HepG2 (cell line): ENCODE results near the gene OR2M7. TPM values are rescaled to one million over a fixed set of nuclear protein-coding genes. Genes with fewer than 3 reads are reported as not detected.
"Not testable (repeated sequence)": the region's sequence is repeated elsewhere in the genome, so short reads cannot be mapped to it uniquely, and the experiment has no call there.

Experiments used
- ATAC-seq: fragments of 200-7000 bp; cut with Tn5 transposase; 3 replicates; pipeline ENCODE4 v1.9.1; 2020; ENCODE audit warnings: mild to moderate bottlenecking, moderate library complexity
- BruUV-seq: library from RNA; stranded (reverse); fragments of 400-500 nt; replicated peaks from 2 replicates; lab custom pipeline; 2021; lab: Mats Ljungman, UMichigan
- CTCF ChIA-PET: fragments of 300-600 bp; formaldehyde crosslinking; extraction: SDS; loops from one replicate; lab custom pipeline; 2021; ENCODE audit warnings: low total read pairs, inconsistent platforms, low intra/inter-chr PET ratio; lab: Yijun Ruan, JAX
- POLR2A ChIA-PET: fragments of 350-600 bp; sonication (Branson Sonifier 250); formaldehyde crosslinking; loops from one replicate; lab custom pipeline; 2020; ENCODE audit warnings: antibody characterized with exemption, inconsistent platforms; lab: Yijun Ruan, JAX
- DNase-seq: peaks from one replicate; pipeline ENCODE4 v3.0.0-alpha.2; 2015; ENCODE audit warnings: low spot score
- FAIRE-seq: peaks from 3 replicates; lab custom pipeline; 2011; peaks lifted over from hg19 to GRCh38; lab: Jason Lieb, UNC
- H2AFZ ChIP-seq: one replicate; pipeline ENCODE4 v1.6.1; 2011; ENCODE audit warnings: low read length, inconsistent platforms
- H3K27ac ChIP-seq: fragments of 300-600 bp; 3 replicates; pipeline ENCODE4 v1.8.0; 2011; ENCODE audit warnings: mixed run types, mild to moderate bottlenecking, mixed read lengths, low read length, inconsistent platforms; ENCODE audit not compliant: insufficient read depth; ENCODE audit errors: extremely low read length
- H3K27me3 ChIP-seq, 2 experiments: fragments of 200-600 bp in 1 of 2; 2 replicates in 1 of 2; 3 replicates in 1 of 2; pipeline versions ENCODE4 v1.6.0 to v1.8.0; 2011; ENCODE audit warnings: low read length in 2 of 2, mild to moderate bottlenecking in 2 of 2, moderate library complexity in 2 of 2, inconsistent platforms in 1 of 2; ENCODE audit not compliant: insufficient read depth in 2 of 2, control insufficient read depth in 1 of 2
- H3K36me3 ChIP-seq, 2 experiments: fragments of 200-600 bp in 1 of 2; replicated peaks in 1 of 2; 2 replicates in 1 of 2; 3 replicates in 1 of 2; pipeline versions ENCODE4 v1.5.1 to v1.8.0; 2011; ENCODE audit warnings: low read length in 2 of 2, inconsistent platforms in 1 of 2; ENCODE audit not compliant: insufficient read depth in 2 of 2, control insufficient read depth in 1 of 2
- H3K4me1 ChIP-seq: 2 replicates; pipeline ENCODE4 v1.5.1; 2012; ENCODE audit warnings: low read length, inconsistent platforms; ENCODE audit not compliant: insufficient read depth
- H3K4me2 ChIP-seq: 2 replicates; pipeline ENCODE4 v1.6.0; 2011; ENCODE audit warnings: low read depth, low read length, inconsistent platforms
- H3K4me3 ChIP-seq, 3 experiments: fragments of 200-600 bp in 1 of 3; sonication (generic), shearing (Covaris generic) in 1 of 3; replicated peaks in 1 of 3; 2 replicates each; pipeline ENCODE4 v1.5.1; 2011 to 2016; ENCODE audit warnings: low read length in 3 of 3, inconsistent platforms in 2 of 3, low read depth in 2 of 3, mild to moderate bottlenecking in 2 of 3, control low read depth in 1 of 3, mixed read lengths in 1 of 3; ENCODE audit not compliant: insufficient read depth in 1 of 3
- H3K79me2 ChIP-seq: one replicate; pipeline ENCODE4 v1.6.1; 2011; ENCODE audit warnings: low read length, inconsistent platforms; ENCODE audit not compliant: insufficient read depth
- H3K9ac ChIP-seq: 2 replicates; pipeline ENCODE4 v1.6.0; 2011; ENCODE audit warnings: mild to moderate bottlenecking, low read depth, low read length, inconsistent platforms; ENCODE audit not compliant: insufficient read depth
- H3K9me3 ChIP-seq: 2 replicates; pipeline ENCODE4 v1.5.1; 2012; ENCODE audit warnings: mild to moderate bottlenecking, low read length
- H4K20me1 ChIP-seq: 2 replicates; pipeline ENCODE4 v1.6.0; 2011; ENCODE audit warnings: inconsistent platforms, mild to moderate bottlenecking, low read length, moderate library complexity; ENCODE audit not compliant: insufficient read depth
- HNRNPH1 ChIP-seq: fragments of 200-400 bp; formaldehyde crosslinking; optimal IDR thresholded peaks from 2 replicates; pipeline ENCODE3; 2017; ENCODE audit warnings: mild to moderate bottlenecking, low read depth, low read length
- MTF2 ChIP-seq: sonication (generic); formaldehyde crosslinking; IDR thresholded peaks from 2 replicates; pipeline ENCODE4 v1.5.0; 2020; ENCODE audit warnings: missing genetic modification reagents, borderline replicate concordance
- NFE2L1 ChIP-seq: sonication (generic); formaldehyde crosslinking; IDR thresholded peaks from 2 replicates; pipeline ENCODE4 v1.4.0; 2020; ENCODE audit warnings: missing genetic modification reagents, mild to moderate bottlenecking, borderline replicate concordance
- RBM22 ChIP-seq: fragments of 200-400 bp; formaldehyde crosslinking; optimal IDR thresholded peaks from 2 replicates; pipeline ENCODE3; 2017; ENCODE audit warnings: mild to moderate bottlenecking, low read length, moderate library complexity
- RFX3 ChIP-seq: IDR thresholded peaks from 2 replicates; pipeline ENCODE4 v1.6.1; 2016; ENCODE audit warnings: missing biosample characterization, missing genetic modification reagents
- SOX6 ChIP-seq, 2 experiments: fragments of 450-650 bp in 1 of 2; sonication (generic) in 1 of 2; formaldehyde crosslinking in 1 of 2; IDR thresholded peaks; 2 replicates each; pipeline versions ENCODE4 v1.4.0 to v1.6.1; 2017 to 2020; ENCODE audit warnings: antibody characterized with exemption in 1 of 2, mild to moderate bottlenecking in 1 of 2, missing genetic modification reagents in 1 of 2
- TAF1 ChIP-seq: sonication (generic); formaldehyde crosslinking; IDR thresholded peaks from 2 replicates; pipeline ENCODE4 v1.4.0; 2020; ENCODE audit warnings: missing genetic modification reagents
- THYN1 ChIP-seq: sonication (generic); formaldehyde crosslinking; IDR thresholded peaks from 2 replicates; pipeline ENCODE4 v1.8.1; 2023; ENCODE audit warnings: low read depth, mild to moderate bottlenecking, moderate library complexity, missing genetic modification reagents, borderline replicate concordance
- ZBTB7A ChIP-seq: sonication (generic); formaldehyde crosslinking; IDR thresholded peaks from 2 replicates; pipeline ENCODE4 v1.8.0; 2022; ENCODE audit warnings: mild to moderate bottlenecking, missing genetic modification reagents
- ZNF121 ChIP-seq: sonication (generic); formaldehyde crosslinking; IDR thresholded peaks from 2 replicates; pipeline ENCODE4 v1.5.0; 2020; ENCODE audit warnings: mild to moderate bottlenecking, missing genetic modification reagents
- ZNF34 ChIP-seq: sonication (generic); formaldehyde crosslinking; IDR thresholded peaks from 2 replicates; pipeline ENCODE4 v1.4.0; 2020; ENCODE audit warnings: mild to moderate bottlenecking, missing genetic modification reagents, borderline replicate concordance
- ZNF510 ChIP-seq: sonication (generic); formaldehyde crosslinking; IDR thresholded peaks from 2 replicates; pipeline ENCODE4 v1.4.0; 2020; ENCODE audit warnings: low read depth, mild to moderate bottlenecking, missing genetic modification reagents
- ZNF891 ChIP-seq: sonication (generic); formaldehyde crosslinking; IDR thresholded peaks from 2 replicates; pipeline ENCODE4 v1.5.0; 2020; ENCODE audit warnings: mild to moderate bottlenecking, missing genetic modification reagents
- WGBS: methylation state at CpG from one replicate; pipeline ENCODE4 v1.1.6; 2017; ENCODE audit warnings: low lambda C conversion rate; 5-methylcytosine and 5-hydroxymethylcytosine counted together
- in situ Hi-C: cut with HindIII; loops from 2 replicates; pipeline ENCODE4 v1.10.0; 2017; ENCODE audit warnings: low pct_unique_long_range_greater_than_20kb; ENCODE audit not compliant: extremely low pct_ligation_motif_present
- intact Hi-C: fragments of 100-400 bp; cut with micrococcal nuclease; formaldehyde crosslinking; loops from one replicate; pipeline ENCODE4 v1.10.0; 2022; ENCODE audit not compliant: unreplicated experiment
- polyA plus RNA-seq, 8 experiments: library from polyadenylated mRNA; depleted of rRNA in 3 of 8; stranded (reverse) in 7 of 8; unstranded in 1 of 8; fragments of >200 nt; fragmentation: Illumina TruSeq in 4 of 8; extraction: Trizol in 4 of 8; gene quantifications; 2 replicates each; pipeline versions ENCODE4 v1.2.1 to v1.2.3, GENCODE V29; 2011 to 2016; ENCODE audit warnings: low read depth in 4 of 8, missing spikeins in 1 of 8, mixed read lengths in 1 of 8; ENCODE audit not compliant: insufficient read depth in 1 of 8
- total RNA-seq, 5 experiments: library from RNA; depleted of rRNA; stranded (reverse); fragments of >200 nt; fragmentation: Illumina TruSeq; extraction: Trizol; gene quantifications; 2 replicates each; pipeline ENCODE4 v1.2.3, GENCODE V29; 2016; ENCODE audit warnings: low read depth in 1 of 5
- TF ChIP-seq, protein P1 (sequence below), 2 experiments: sonication (generic) in 1 of 2; formaldehyde crosslinking in 1 of 2; IDR thresholded peaks; 2 replicates each; pipeline versions ENCODE4 v1.5.1 to v1.6.1; 2011 to 2020; ENCODE audit warnings: borderline replicate concordance in 1 of 2, low read depth in 1 of 2, low read length in 1 of 2, mild to moderate bottlenecking in 1 of 2, missing genetic modification reagents in 1 of 2, moderate library complexity in 1 of 2
- TF ChIP-seq, protein P2 (sequence below): sonication (generic); formaldehyde crosslinking; IDR thresholded peaks from 2 replicates; pipeline ENCODE4 v1.4.0; 2020; ENCODE audit warnings: mild to moderate bottlenecking, missing genetic modification reagents

Gene OR2M7
- total and polyA plus RNA-seq, 2 of the 13 experiments (the other 11 are each of a cell fraction or from before 2014, with no cell fraction given): not detected

DNA sequence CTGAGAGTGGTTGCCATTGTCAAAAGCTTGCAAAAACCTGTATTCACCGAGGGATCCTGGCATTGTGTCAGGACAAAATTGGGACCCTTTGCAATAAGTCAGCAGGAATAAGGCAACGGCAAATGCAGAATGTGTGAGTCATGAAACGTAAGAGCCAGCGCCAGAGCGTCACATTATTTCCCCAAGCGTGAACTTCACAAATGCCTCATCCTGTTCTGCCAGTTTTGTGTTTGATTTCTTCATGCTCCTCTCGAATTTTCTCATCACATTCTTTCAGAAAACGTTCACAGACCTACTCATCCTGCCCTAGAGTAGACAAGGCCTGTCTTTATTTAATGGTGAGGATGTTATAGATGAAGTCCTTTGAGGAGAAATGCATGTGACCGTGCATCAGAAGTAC is 18.7 kb downstream of the OR2M7 start:
- DNase-seq, H3K4me1 ChIP-seq, H2AFZ ChIP-seq, BruUV-seq, H4K20me1 ChIP-seq, POLR2A ChIA-PET, intact Hi-C loops, FAIRE-seq, H3K27ac ChIP-seq, in situ Hi-C loops, H3K9ac ChIP-seq, ATAC-seq, H3K4me3 ChIP-seq, H3K36me3 ChIP-seq, H3K4me2 ChIP-seq, H3K79me2 ChIP-seq, CTCF ChIA-PET, H3K27me3 ChIP-seq: not testable (repeated sequence)
- H3K9me3 ChIP-seq: peaks cover 42% of the 10 kb centered on the region
- WGBS: 9% methylated on average over 7 of the region's 9 CpGs

DNA sequence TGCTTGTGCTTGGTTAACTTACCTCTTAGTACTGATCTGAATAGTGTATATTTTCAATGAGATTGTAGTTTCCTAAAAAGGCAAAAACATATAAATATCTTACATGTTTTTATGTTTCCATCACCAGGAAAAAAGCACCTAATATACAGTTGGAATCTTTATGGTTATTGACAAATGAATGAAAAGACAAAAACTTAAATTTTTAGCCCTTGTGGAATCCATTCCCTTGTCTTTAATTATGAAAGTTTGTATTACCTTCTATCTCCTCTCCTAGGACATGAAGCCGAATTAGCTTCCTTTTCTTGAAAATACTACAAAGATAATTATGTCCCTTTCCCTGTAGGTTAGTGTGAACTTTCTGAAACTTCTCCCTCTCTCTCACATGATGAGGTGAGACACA is 21.0 kb downstream of the OR2M7 start, which contains the start of gene OR2T12:
TSS of gene OR2T12 (minus strand) at position 101 of the 400 bp plus-strand sequence. CDS start 7,846 bp downstream, outside the sequence.
- H3K36me3 ChIP-seq: no peaks in the 10 kb centered on the region
- no peak within 1 kb of the TSS for H2AFZ ChIP-seq
- no peaks in the 10 kb centered on the region for H4K20me1 ChIP-seq
- no peak within 1 kb of the TSS for H3K9ac ChIP-seq
- peaks cover 27% of the 10 kb centered on the region for H3K9me3 ChIP-seq
- H3K4me2 ChIP-seq: no peak within 1 kb of the TSS
- no peaks in the 10 kb centered on the region for H3K27me3 ChIP-seq
- H3K79me2 ChIP-seq: no peaks in the 10 kb centered on the region
- ATAC-seq: no peak
- DNase-seq: no peak
- ChIA-PET CTCF (no interaction called here), POLR2A (no interaction called here)
- in situ Hi-C loops (no loop called here), intact Hi-C loops (no loop called here)
- no peak within 1 kb of the TSS for H3K4me3 ChIP-seq
- WGBS: 0% methylated on average over 1 of the region's 1 CpG
- FAIRE-seq: no peak
- BruUV-seq: no TSS peak
- H3K4me1 ChIP-seq: no peaks in the 10 kb centered on the region
- no peak within 1 kb of the TSS for H3K27ac ChIP-seq
- TF ChIP-seq ZNF891 (CRISPR knock-in tag) (no peak), HNRNPH1 (no peak), THYN1 (CRISPR knock-in tag) (no peak), MTF2 (CRISPR knock-in tag) (no peak), TAF1 (no peak), RFX3 (CRISPR knock-in tag) (no peak), ZNF121 (CRISPR knock-in tag) (no peak), ZNF510 (no peak), NFE2L1 (no peak), SOX6 (IDR thresholded peaks at IDR 0.05) (no peak), SOX6 (CRISPR knock-in tag; IDR thresholded peaks at IDR 0.05) (no peak), ZBTB7A (CRISPR knock-in tag) (no peak), RBM22 (no peak), ZNF34 (no peak)
- TF ChIP-seq, protein P1, sequence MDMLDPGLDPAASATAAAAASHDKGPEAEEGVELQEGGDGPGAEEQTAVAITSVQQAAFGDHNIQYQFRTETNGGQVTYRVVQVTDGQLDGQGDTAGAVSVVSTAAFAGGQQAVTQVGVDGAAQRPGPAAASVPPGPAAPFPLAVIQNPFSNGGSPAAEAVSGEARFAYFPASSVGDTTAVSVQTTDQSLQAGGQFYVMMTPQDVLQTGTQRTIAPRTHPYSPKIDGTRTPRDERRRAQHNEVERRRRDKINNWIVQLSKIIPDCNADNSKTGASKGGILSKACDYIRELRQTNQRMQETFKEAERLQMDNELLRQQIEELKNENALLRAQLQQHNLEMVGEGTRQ (IDR thresholded peaks at IDR 0.05; ENCODE audit: low read depth, low read length): no peak
- TF ChIP-seq, protein P1 (CRISPR knock-in tag; IDR thresholded peaks at IDR 0.05; ENCODE audit: borderline replicate concordance): no peak
- TF ChIP-seq, protein P2, sequence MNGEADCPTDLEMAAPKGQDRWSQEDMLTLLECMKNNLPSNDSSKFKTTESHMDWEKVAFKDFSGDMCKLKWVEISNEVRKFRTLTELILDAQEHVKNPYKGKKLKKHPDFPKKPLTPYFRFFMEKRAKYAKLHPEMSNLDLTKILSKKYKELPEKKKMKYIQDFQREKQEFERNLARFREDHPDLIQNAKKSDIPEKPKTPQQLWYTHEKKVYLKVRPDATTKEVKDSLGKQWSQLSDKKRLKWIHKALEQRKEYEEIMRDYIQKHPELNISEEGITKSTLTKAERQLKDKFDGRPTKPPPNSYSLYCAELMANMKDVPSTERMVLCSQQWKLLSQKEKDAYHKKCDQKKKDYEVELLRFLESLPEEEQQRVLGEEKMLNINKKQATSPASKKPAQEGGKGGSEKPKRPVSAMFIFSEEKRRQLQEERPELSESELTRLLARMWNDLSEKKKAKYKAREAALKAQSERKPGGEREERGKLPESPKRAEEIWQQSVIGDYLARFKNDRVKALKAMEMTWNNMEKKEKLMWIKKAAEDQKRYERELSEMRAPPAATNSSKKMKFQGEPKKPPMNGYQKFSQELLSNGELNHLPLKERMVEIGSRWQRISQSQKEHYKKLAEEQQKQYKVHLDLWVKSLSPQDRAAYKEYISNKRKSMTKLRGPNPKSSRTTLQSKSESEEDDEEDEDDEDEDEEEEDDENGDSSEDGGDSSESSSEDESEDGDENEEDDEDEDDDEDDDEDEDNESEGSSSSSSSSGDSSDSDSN (CRISPR knock-in tag): no peak
